NT2/D1 (cell line): Measurements from ENCODE around the gene SAMSN1.

Experiments used
- YY1 ChIP-seq: IDR thresholded peaks from 2 replicates; pipeline ENCODE4 v1.6.1; 2011; ENCODE audit not compliant: insufficient read length, insufficient read depth
- ZNF274 ChIP-seq: IDR thresholded peaks from 2 replicates; pipeline ENCODE4 v1.6.1; 2011; ENCODE audit warnings: mild to moderate bottlenecking, low read depth, low read length

DNA sequence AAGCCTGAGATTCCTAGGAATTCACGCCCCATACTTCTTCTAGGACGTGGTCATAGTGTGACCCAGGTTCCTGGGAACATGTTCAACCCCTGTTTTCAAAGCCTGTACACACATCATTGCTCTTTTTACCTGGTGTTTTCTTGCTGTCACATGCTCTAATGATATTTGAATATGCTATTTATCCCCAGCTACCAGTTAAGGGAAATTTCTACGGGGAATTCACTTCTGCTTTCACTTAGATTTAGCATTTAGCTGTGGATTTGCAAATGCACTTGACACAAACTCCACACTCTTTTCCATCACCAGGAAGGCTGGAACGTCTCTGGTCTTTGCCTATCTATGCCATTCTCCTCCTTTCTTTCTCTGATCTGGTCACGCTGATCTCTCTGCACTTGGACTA, 11.3 kb upstream of the SAMSN1 start:
- TF ChIP-seq YY1 = no peak
- TF ChIP-seq ZNF274 = no peak
